HCT116 (cell line): ENCODE measurements around the gene RXFP1. TPM values are rescaled to one million over a fixed set of nuclear protein-coding genes. Genes with fewer than 3 reads are reported as not detected.

Source experiments
- ATAC-seq: fragments of 200-7000 bp; cut with Tn5 transposase; 2 replicates; pipeline ENCODE4 v1.9.1; 2020; ENCODE audit warnings: mild to moderate bottlenecking, moderate library complexity
- BruUV-seq: library from RNA; stranded (reverse); fragments of 400-500 nt; replicated peaks from 2 replicates; lab custom pipeline; 2021; lab: Mats Ljungman, UMichigan
- CTCF ChIA-PET: fragments of 300-600 bp; sonication (Branson Sonifier 250); formaldehyde crosslinking; loops from one replicate; lab custom pipeline; 2021; ENCODE audit warnings: antibody characterized with exemption; lab: Charles Lee
- POLR2A ChIA-PET: fragments of 300-600, 350-600 bp; sonication (Branson Sonifier 250); formaldehyde crosslinking; loops from one replicate; lab custom pipeline; 2021; ENCODE audit warnings: antibody characterized with exemption; lab: Charles Lee
- RAD21 ChIA-PET, 2 experiments: fragments of 300-600 bp; sonication (Branson Sonifier 250); formaldehyde crosslinking; loops; one replicate each; lab custom pipeline; 2023; ENCODE audit warnings: low total read pairs in 2 of 2; ENCODE audit not compliant: uncharacterized antibody in 2 of 2, unreplicated experiment in 2 of 2, low non-redundant PET in 1 of 2; lab: Charles Lee
- DNase-seq: peaks from one replicate; pipeline ENCODE4 v3.0.0-alpha.2; 2010; ENCODE audit warnings: low read depth, low spot score
- H2AFZ ChIP-seq: fragments of 200-600 bp; shearing (Covaris generic), sonication (generic); 2 replicates; pipeline ENCODE4 v1.6.1; 2017; ENCODE audit warnings: low read depth, mixed run types, mixed read lengths, antibody characterized with exemption, low read length; ENCODE audit not compliant: poor library complexity, severe bottlenecking
- H3K27ac ChIP-seq: 2 replicates; pipeline ENCODE4 v1.5.1; 2012; ENCODE audit warnings: low read depth, low read length
- H3K27me3 ChIP-seq: fragments of 200-600 bp; sonication (generic); 2 replicates; pipeline ENCODE4 v1.6.1; 2016; ENCODE audit warnings: mixed run types, low read length, mixed read lengths; ENCODE audit not compliant: insufficient read depth
- H3K36me3 ChIP-seq, 2 experiments: fragments of 200-500 bp in 1 of 2; fragments of 200-600 bp in 1 of 2; sonication (Bioruptor generic) in 1 of 2; sonication (generic) in 1 of 2; 2 replicates each; pipeline versions ENCODE4 v1.5.1 to v1.6.1; 2014 to 2016; ENCODE audit warnings: low read length in 2 of 2, inconsistent platforms in 1 of 2, mixed read lengths in 1 of 2, mixed run types in 1 of 2; ENCODE audit not compliant: insufficient read depth in 2 of 2, control insufficient read depth in 1 of 2
- H3K4me1 ChIP-seq, 2 experiments: fragments of 200-600 bp in 1 of 2; sonication (generic) in 1 of 2; 2 replicates each; pipeline versions ENCODE4 v1.5.1 to v1.6.1; 2012 to 2017; ENCODE audit warnings: low read length in 2 of 2, inconsistent platforms in 1 of 2, mild to moderate bottlenecking in 1 of 2, mixed read lengths in 1 of 2, mixed run types in 1 of 2, moderate library complexity in 1 of 2; ENCODE audit not compliant: insufficient read depth in 2 of 2, control insufficient read depth in 1 of 2
- H3K4me2 ChIP-seq: fragments of 200-600 bp; sonication (generic); 2 replicates; pipeline ENCODE4 v1.6.1; 2017; ENCODE audit warnings: mixed run types, low read length, mixed read lengths
- H3K4me3 ChIP-seq, 2 experiments: fragments of 200-600 bp in 1 of 2; sonication (generic) in 1 of 2; replicated peaks in 1 of 2; 2 replicates each; pipeline ENCODE4 v1.5.1; 2011 to 2016; ENCODE audit warnings: low read length in 2 of 2, control low read depth in 1 of 2, low read depth in 1 of 2, mild to moderate bottlenecking in 1 of 2, mixed read lengths in 1 of 2, mixed run types in 1 of 2
- H3K79me2 ChIP-seq: fragments of 200-600 bp; sonication (generic); 2 replicates; pipeline ENCODE4 v1.6.1; 2017; ENCODE audit warnings: mild to moderate bottlenecking, mixed run types, low read length, moderate library complexity, mixed read lengths; ENCODE audit not compliant: insufficient read depth
- H3K9ac ChIP-seq: fragments of 200-600 bp; sonication (generic); 2 replicates; pipeline ENCODE4 v1.6.1; 2016; ENCODE audit warnings: low read length, mixed read lengths
- H3K9me2 ChIP-seq: fragments of 200-600 bp; sonication (generic), shearing (Covaris generic); 2 replicates; pipeline ENCODE4 v1.6.1; 2017; ENCODE audit warnings: mixed run types, mild to moderate bottlenecking, moderate library complexity; ENCODE audit not compliant: insufficient read depth
- H3K9me3 ChIP-seq, 2 experiments: fragments of 200-500 bp in 1 of 2; fragments of 200-600 bp in 1 of 2; sonication (Bioruptor generic) in 1 of 2; sonication (generic) in 1 of 2; 2 replicates each; pipeline ENCODE4 v1.6.1; 2014 to 2017; ENCODE audit warnings: low read length in 2 of 2, mixed read lengths in 2 of 2, inconsistent platforms in 1 of 2, low read depth in 1 of 2, mild to moderate bottlenecking in 1 of 2, mixed run types in 1 of 2, moderate library complexity in 1 of 2; ENCODE audit not compliant: control insufficient read depth in 1 of 2, insufficient read depth in 1 of 2
- H4K20me1 ChIP-seq: fragments of 200-600 bp; sonication (generic), shearing (Covaris generic); 2 replicates; pipeline ENCODE4 v1.6.1; 2017; ENCODE audit warnings: mixed run types, mild to moderate bottlenecking, moderate library complexity; ENCODE audit not compliant: insufficient read depth
- EGR1 ChIP-seq: IDR thresholded peaks from 2 replicates; pipeline ENCODE4 v1.6.1; 2012; ENCODE audit warnings: low read depth
- JUND ChIP-seq: IDR thresholded peaks from 2 replicates; pipeline ENCODE4 v1.6.1; 2012
- YY1 ChIP-seq: IDR thresholded peaks from 2 replicates; pipeline ENCODE4 v1.6.1; 2011; ENCODE audit warnings: low read length, low read depth, moderate library complexity, mild to moderate bottlenecking; ENCODE audit not compliant: insufficient replicate concordance; ENCODE audit errors: extremely low read depth
- intact Hi-C: fragments of 100-400 bp; cut with micrococcal nuclease; formaldehyde crosslinking; loops from 2 replicates; pipeline ENCODE4 v1.10.0; 2022
- total RNA-seq: library from RNA; stranded (reverse); gene quantifications from one replicate; pipeline ENCODE4 v1.2.1, GENCODE V29; 2021; ENCODE audit not compliant: unreplicated experiment
- TF ChIP-seq, protein P1 (sequence below), 3 experiments: fragments of 200-600 bp in 1 of 3; sonication (generic) in 1 of 3; IDR thresholded peaks in 2 of 3; conservative IDR thresholded peaks in 1 of 3; 2 replicates each; pipeline ENCODE4 v1.5.1; 2012 to 2017; ENCODE audit warnings: low read depth in 2 of 3, low read length in 2 of 3, antibody characterized with exemption in 1 of 3, borderline replicate concordance in 1 of 3, control low read depth in 1 of 3, mild to moderate bottlenecking in 1 of 3, mixed read lengths in 1 of 3, mixed run types in 1 of 3, moderate library complexity in 1 of 3; ENCODE audit not compliant: insufficient read depth in 1 of 3

Gene RXFP1
- total RNA-seq, 1 experiment from 2014 or later: not detected

DNA sequence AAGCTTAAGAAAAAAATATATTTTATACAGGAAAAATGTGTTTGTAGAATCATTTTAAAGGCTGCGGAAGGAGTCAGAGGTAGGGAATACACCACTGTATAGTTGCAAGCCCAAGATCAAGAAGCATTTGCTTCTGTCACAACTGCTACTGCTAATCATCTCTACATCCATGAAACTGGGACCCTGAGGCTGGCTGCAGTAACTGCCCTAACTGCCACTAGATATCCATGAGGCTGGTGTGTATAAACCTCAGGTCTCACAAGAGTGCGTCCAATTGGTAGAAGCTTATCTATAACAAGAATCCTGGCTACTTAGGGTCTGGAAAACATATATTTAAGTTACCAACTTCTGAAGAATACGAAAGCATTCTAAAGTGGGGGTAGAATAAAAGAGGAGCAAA lies 69.1 kb downstream of the RXFP1 start:
- H3K36me3 ChIP-seq: no peaks in the 10 kb centered on the region
- intact Hi-C loops: no loop called here
- CTCF ChIA-PET: no interaction called here
- no peak overlapping the region for H3K4me3 ChIP-seq
- no peaks in the 10 kb centered on the region for H3K9me2 ChIP-seq
- no peaks in the 10 kb centered on the region for H3K9me3 ChIP-seq
- no peaks in the 10 kb centered on the region for H3K27me3 ChIP-seq
- ATAC-seq (no peak), DNase-seq (no peak)
- POLR2A ChIA-PET: no interaction called here
- BruUV-seq: no TSS peak
- H2AFZ ChIP-seq: no peak overlapping the region
- H3K79me2 ChIP-seq: no peaks in the 10 kb centered on the region
- TF ChIP-seq, protein P1, sequence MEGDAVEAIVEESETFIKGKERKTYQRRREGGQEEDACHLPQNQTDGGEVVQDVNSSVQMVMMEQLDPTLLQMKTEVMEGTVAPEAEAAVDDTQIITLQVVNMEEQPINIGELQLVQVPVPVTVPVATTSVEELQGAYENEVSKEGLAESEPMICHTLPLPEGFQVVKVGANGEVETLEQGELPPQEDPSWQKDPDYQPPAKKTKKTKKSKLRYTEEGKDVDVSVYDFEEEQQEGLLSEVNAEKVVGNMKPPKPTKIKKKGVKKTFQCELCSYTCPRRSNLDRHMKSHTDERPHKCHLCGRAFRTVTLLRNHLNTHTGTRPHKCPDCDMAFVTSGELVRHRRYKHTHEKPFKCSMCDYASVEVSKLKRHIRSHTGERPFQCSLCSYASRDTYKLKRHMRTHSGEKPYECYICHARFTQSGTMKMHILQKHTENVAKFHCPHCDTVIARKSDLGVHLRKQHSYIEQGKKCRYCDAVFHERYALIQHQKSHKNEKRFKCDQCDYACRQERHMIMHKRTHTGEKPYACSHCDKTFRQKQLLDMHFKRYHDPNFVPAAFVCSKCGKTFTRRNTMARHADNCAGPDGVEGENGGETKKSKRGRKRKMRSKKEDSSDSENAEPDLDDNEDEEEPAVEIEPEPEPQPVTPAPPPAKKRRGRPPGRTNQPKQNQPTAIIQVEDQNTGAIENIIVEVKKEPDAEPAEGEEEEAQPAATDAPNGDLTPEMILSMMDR (IDR thresholded peaks at IDR 0.05 in 2 of 3, conservative IDR thresholded peaks at IDR 0.05 in 1 of 3; ENCODE audit: borderline replicate concordance in 1 of 3, insufficient read depth in 1 of 3, low read depth in 2 of 3, low read length in 2 of 3): no peak
- TF ChIP-seq, all 23 proteins: peak for 0
- Histone ChIP-seq H3K27ac (no peak overlapping the region), H3K9ac (no peak overlapping the region), H3K4me2 (no peak overlapping the region), H4K20me1 (no peaks in the 10 kb centered on the region), H3K4me1 (no peaks in the 10 kb centered on the region)
- RAD21 ChIA-PET: no interaction called here

DNA sequence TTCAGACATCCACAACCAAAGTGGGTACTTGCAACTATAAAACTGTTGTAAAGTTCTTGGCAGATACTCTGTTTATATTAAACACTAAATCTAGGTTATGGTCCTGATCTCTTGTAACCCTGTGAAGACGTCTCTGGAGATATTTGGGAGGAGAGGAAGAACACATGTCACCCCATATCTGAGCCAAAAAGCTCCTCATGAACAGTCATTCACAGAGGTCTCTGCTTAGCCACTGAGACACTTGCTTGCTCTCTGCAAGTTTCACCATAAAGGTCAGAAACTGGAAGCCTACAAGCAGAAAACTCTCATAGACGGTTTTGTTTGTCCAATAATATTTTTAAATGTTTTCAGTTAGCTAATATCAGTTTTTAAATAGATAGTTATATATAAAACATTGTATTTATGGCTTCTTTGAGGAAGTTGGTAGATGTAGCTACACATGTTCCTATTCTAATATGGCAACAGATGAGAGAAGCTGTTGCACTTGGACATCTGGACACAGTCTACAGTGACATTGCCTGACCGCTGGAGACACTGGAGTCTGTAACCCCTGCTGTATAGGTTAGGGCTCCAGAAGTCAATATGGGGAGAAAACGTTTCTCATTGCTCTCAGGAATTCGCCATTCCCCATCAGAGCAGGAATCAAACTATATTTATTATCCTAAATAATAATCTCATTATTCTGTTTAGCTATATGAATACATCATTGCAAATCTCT lies 76.4 kb downstream of the RXFP1 start:
- ATAC-seq: no peak
- BruUV-seq: no TSS peak

More for the DNA sequence above, 76.4 kb downstream of the RXFP1 start:
- Histone ChIP-seq H3K27me3 (no peaks in the 10 kb centered on the region), H3K9me3 (no peaks in the 10 kb centered on the region), H3K4me1 (no peaks in the 10 kb centered on the region), H3K4me2 (no peak overlapping the region), H3K36me3 (no peaks in the 10 kb centered on the region), H2AFZ (peak overlapping the region; percentile 70), H3K9me2 (no peaks in the 10 kb centered on the region), H3K4me3 (no peak overlapping the region), H3K27ac (no peak overlapping the region), H4K20me1 (no peaks in the 10 kb centered on the region), H3K79me2 (no peaks in the 10 kb centered on the region), H3K9ac (no peak overlapping the region)
- POLR2A ChIA-PET: no interaction called here
- intact Hi-C loops: no loop called here
- no peak for DNase-seq
- CTCF ChIA-PET: interaction anchor here (1.4 kb wide), 1 partner anchor 343 kb away, joined by 3 read pairs; no protein-coding TSS in a partner anchor
- TF ChIP-seq JUND (no peak), YY1 (no peak), EGR1 (no peak)
- RAD21 ChIA-PET: no interaction called here
